Heart right ventricle (tissue), 16 donors: Measurements from ENCODE around the gene SEC23IP. TPM values are rescaled to one million over a fixed set of nuclear protein-coding genes. Genes with fewer than 3 reads are reported as not detected.

Experiments
- ATAC-seq, 8 donors: fragments of 200-7000 bp; cut with Tn5 transposase; one replicate each; pipeline ENCODE4 v1.9.1; 2020; ENCODE audit warnings: mild to moderate bottlenecking in 8 of 8, moderate library complexity in 8 of 8, moderate number of reproducible peaks in 1 of 8
- DNase-seq, 2 donors: peaks; one replicate each; pipeline ENCODE4 v3.0.0-alpha.2; 2020
- H3K27ac ChIP-seq, 10 donors: fragments of 200-600 bp; sonication (generic) in 2 of 10; one replicate each; pipeline versions ENCODE4 v1.5.0 to v1.8.0; 2020 to 2022; ENCODE audit warnings: mild to moderate bottlenecking in 3 of 10
- H3K27me3 ChIP-seq, 7 donors: fragments of 200-600 bp; one replicate each; pipeline ENCODE4 v1.8.0; 2021 to 2022; ENCODE audit warnings: mild to moderate bottlenecking in 2 of 7
- H3K36me3 ChIP-seq, 9 donors: fragments of 200-600 bp; sonication (generic) in 1 of 9; one replicate each; pipeline versions ENCODE4 v1.5.0 to v1.8.0; 2020 to 2022; ENCODE audit warnings: mild to moderate bottlenecking in 2 of 9
- H3K4me1 ChIP-seq, 9 donors: fragments of 200-600 bp; sonication (generic) in 1 of 9; one replicate each; pipeline versions ENCODE4 v1.5.0 to v1.8.0; 2020 to 2022; ENCODE audit warnings: mild to moderate bottlenecking in 4 of 9
- H3K4me3 ChIP-seq, 10 donors: fragments of 200-600 bp; sonication (generic) in 2 of 10; one replicate each; pipeline versions ENCODE4 v1.5.0 to v1.8.0; 2020 to 2022; ENCODE audit warnings: mild to moderate bottlenecking in 7 of 10, moderate library complexity in 2 of 10
- H3K9me3 ChIP-seq, 11 donors: fragments of 200-600 bp in 10 of 11; sonication (generic) in 2 of 11; one replicate each; pipeline versions ENCODE4 v1.5.0 to v1.8.0; 2013 to 2022; ENCODE audit warnings: mild to moderate bottlenecking in 2 of 11, control low read depth in 1 of 11, moderate library complexity in 1 of 11
- CTCF ChIP-seq, 9 donors: fragments of 200-600 bp; sonication (generic) in 2 of 9; IDR thresholded peaks; one replicate each; pipeline versions ENCODE4 v1.5.0 to v1.8.0; 2021 to 2022; ENCODE audit warnings: antibody characterized with exemption in 9 of 9, mild to moderate bottlenecking in 5 of 9, moderate library complexity in 1 of 9
- WGBS, 2 donors: extraction: QIAGEN DNeasy Blood & Tissue Kit; methylation state at CpG; one replicate each; pipeline ENCODE4 v1.1.7; 2013; ENCODE audit warnings: inconsistent platforms in 1 of 2; 5-methylcytosine and 5-hydroxymethylcytosine counted together
- intact Hi-C, 10 donors: fragments of 100-400 bp; cut with DNase I; formaldehyde crosslinking; loops; one replicate each; pipeline versions ENCODE4 v1.11.1 to v1.14.2; 2022
- microRNA-seq, 2 donors: library from miRNA; unstranded; fragments of <30 nt; microRNA quantifications; one replicate each; pipeline ENCODE4 v1.2.0, GENCODE V29; 2021
- polyA plus RNA-seq, 2 donors: library from polyadenylated mRNA; stranded (reverse); fragments of 200-250 nt; gene quantifications; one replicate each; pipeline ENCODE4 v1.2.3, GENCODE V29; 2013
- total RNA-seq, 10 donors: library from RNA; stranded (reverse); fragmentation: NEBNext Ultra II Directional in 3 of 10; extraction: Animal tissue kit (Norgen Biotek cat#: 25700) in 3 of 10; gene quantifications; one replicate each; pipeline versions ENCODE4 v1.2.1 to v1.2.4, GENCODE V29; 2021 to 2023
- donor health status: Arrhythmogenic right ventricular cardiomyopathy.
- donor health status: ischemic (EF 13 %, LVEDD 7.1; RV severe dilation, severe dysfunction).
- donor health status: healthy with polysubstance abuse.
- donor health status: DM: no; HTN: yes; CAD: no.
- donor health status: DM: no; HTN: no; CAD: no.
- donor health status: ischemic (EF 25% LVEDD 6.9; RV normal size, moderate dysfunction).
- donor health status: ischemic (EF 25% LVEDD 5.7; RV mildly dilated, moderate dysfunction).
- donor health status: healthy.
- donor health status: DM: yes; HTN: yes; CAD: no.
- donor health status: Ischemic cardiomyopathy.
- donor health status: ischemic (EF 35%, LVEDD 5.7; RV mildly dilated, moderate dysfunction).
- donor health status: nonischemic (EF 11% LVEDD 7.7; RV severe dilation, severe dysfunction).
- donor health status: DM: yes; HTN: yes; CAD: no.
- donor health status: PGD.
- donor health status: ischemic (EF 29% LVEDD 5.4; RV normal size, mild dysfunction).
- donor health status: nonischemic (EF 23%, LVEDD 6.1; RV moderate dilation, normal function).

The SEC23IP gene
- total and polyA plus RNA-seq, 12 donors = 5.9 to 43.9 (median 30.6) TPM

- H3K27me3 ChIP-seq = peaks cover 0 to 5% (median 0%) of the 10 kb centered on the region in 7 donors
- peaks cover 0 to under 1% (median 0%) of the 10 kb centered on the region in 11 donors for H3K9me3 ChIP-seq
- no peak for DNase-seq
- ATAC-seq = no peak
- 66 to 70% methylated on average over 7 of the region's 7 CpGs for WGBS, 2 donors
- no peaks in the 10 kb centered on the region for H3K4me1 ChIP-seq
- intact Hi-C loops = no loop called here
- no peak overlapping the region for H3K27ac ChIP-seq
- no peaks in the 10 kb centered on the region for H3K36me3 ChIP-seq
- H3K4me3 ChIP-seq = no peak overlapping the region
- no peak for TF ChIP-seq CTCF (IDR thresholded peaks at IDR 0.05)
Observed at GRCh38 chr10:119989966-119990365, 97.4 kb downstream of the SEC23IP start.

- WGBS, 2 donors = 70 to 71% methylated on average over 9 of the region's 9 CpGs
- TF ChIP-seq CTCF (IDR thresholded peaks at IDR 0.05) = no peak
Observed at GRCh38 chr10:119991066-119991465, 98.5 kb downstream of the SEC23IP start.

GRCh38 chr10:119991816-119992215, 99.3 kb downstream of the SEC23IP start:
- no peak for TF ChIP-seq CTCF (IDR thresholded peaks at IDR 0.05)
- Histone ChIP-seq H3K4me1 (no peaks in the 10 kb centered on the region), H3K27ac (no peak overlapping the region), H3K9me3 (peaks cover 0 to 19% (median 12%) of the 10 kb centered on the region in 11 donors), H3K27me3 (peaks cover 0 to 6% (median 0%) of the 10 kb centered on the region in 7 donors), H3K4me3 (no peak overlapping the region), H3K36me3 (no peaks in the 10 kb centered on the region)
- 94 to 95% methylated on average over 2 of the region's 2 CpGs for WGBS, 2 donors
- intact Hi-C loops = no loop called here
- no peak for ATAC-seq
- DNase-seq = no peak

More at GRCh38 chr10:119991066-119991465, 98.5 kb downstream of the SEC23IP start:
- Histone ChIP-seq H3K27ac (no peak overlapping the region), H3K9me3 (peaks cover 0 to 11% (median 8%) of the 10 kb centered on the region in 11 donors), H3K27me3 (peaks cover 0 to 6% (median 0%) of the 10 kb centered on the region in 7 donors), H3K4me1 (no peaks in the 10 kb centered on the region), H3K36me3 (no peaks in the 10 kb centered on the region), H3K4me3 (no peak overlapping the region)
- intact Hi-C loops = no loop called here
- ATAC-seq (no peak), DNase-seq (no peak)

Small RNA genes within 50 kb of the gene (microRNA-seq; reads per million reads assigned to microRNA genes)
- 0 reads per million in 2 donors for gene MIR4682

Other genes with a start within 250 kb of the SEC23IP start
- 100 to 1,000 TPM; 115 to 191 (median 145) TPM for gene BAG3, start 241.3 kb upstream of the SEC23IP start, total RNA-seq
- 100 to 1,000 TPM in 1 of 2 donors, 10 to 100 TPM in 1; 42.5 to 193 TPM for gene BAG3, start 241.3 kb upstream of the SEC23IP start, polyA plus RNA-seq
- 10 to 100 TPM in 2 of 10 donors, 1 to 10 TPM in 8; 4.2 to 13.3 (median 7.5) TPM for gene INPP5F, start 166.7 kb upstream of the SEC23IP start, total RNA-seq
- gene INPP5F, start 166.7 kb upstream of the SEC23IP start, polyA plus RNA-seq = 1 to 10 TPM; 4.0 to 4.5 TPM
- gene MCMBP, start 19.9 kb upstream of the SEC23IP start, total RNA-seq = 10 to 100 TPM; 24.0 to 41.9 (median 27.9) TPM
- gene MCMBP, start 19.9 kb upstream of the SEC23IP start, polyA plus RNA-seq = 10 to 100 TPM in 1 of 2 donors, 1 to 10 TPM in 1; 9.2 to 24.3 TPM